ENCODE results near the gene WNT3A. TPM values are rescaled to one million over a fixed set of nuclear protein-coding genes. Genes with fewer than 3 reads are reported as not detected.

Gene WNT3A
- total and polyA plus RNA-seq, 2 of the 4 experiments (the other 2 are of a cell fraction) = not detected

DNA sequence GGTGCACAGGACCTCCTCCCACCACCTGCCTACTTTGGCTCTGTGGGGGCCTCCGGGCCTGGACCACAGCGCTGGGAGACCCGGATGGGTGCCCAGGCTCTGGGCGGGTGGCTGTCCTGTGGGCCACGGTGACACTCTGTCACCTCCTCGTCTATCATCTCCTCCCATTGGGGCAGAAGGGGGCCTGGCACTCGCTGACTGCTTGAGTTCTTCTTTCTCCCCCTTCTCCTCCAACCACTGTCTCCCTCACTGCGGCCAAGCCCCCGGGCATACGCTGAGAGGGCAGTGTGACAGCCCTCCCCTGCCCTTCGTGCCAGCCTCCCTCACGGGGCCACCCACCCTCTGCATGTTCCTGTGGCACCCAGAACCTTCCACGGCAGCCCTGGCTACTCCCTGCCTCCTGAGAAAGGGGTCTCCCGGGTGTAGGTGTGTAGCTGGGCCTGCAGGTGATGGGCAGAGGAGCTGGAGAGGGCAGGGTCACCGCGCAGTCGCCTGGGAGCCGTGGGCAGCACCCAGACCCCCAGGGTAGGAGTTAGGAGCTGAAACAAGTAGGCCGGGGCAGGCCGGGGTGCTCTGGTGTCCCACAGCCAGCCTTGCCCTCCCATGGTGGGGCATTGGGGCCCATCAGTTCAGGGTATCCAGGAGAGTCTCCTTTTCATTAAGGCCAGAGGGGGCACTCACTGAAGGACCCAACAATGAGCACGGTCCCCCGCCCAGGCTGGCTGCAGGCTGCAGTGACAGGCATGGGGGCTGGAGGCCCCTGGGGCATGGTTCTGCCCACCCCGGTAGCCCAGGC is 66.5 kb downstream of the WNT3A start:
- ChIA-PET CTCF (no interaction called here), POLR2A (ENCODE audit: unreplicated experiment) (no interaction called here)
- 66% methylated on average over 6 of the region's 23 CpGs; no CpG with 5 or more reads in 1 of the 2 experiments for WGBS, 2 experiments (ENCODE audit: extremely low coverage in 2 of 2, insufficient read length in 1 of 2)
- DNase-seq (no peak), ATAC-seq (ENCODE audit: low read depth) (no peak)
- Histone ChIP-seq H2AK5ac (ENCODE audit: low read depth, low read length) (no peak overlapping the region), H2BK120ac (ENCODE audit: low read depth, low read length) (no peak overlapping the region), H4K5ac (ENCODE audit: low read depth, low read length) (no peak overlapping the region), H3K4me1 (ENCODE audit: control insufficient read depth, insufficient read depth, low read length) (no peaks in the 10 kb centered on the region), H2AK9ac (replicated peaks; ENCODE audit: low read depth, low read length, poor library complexity) (peak overlapping the region; percentile 16), H3K4ac (ENCODE audit: low read depth, low read length) (no peak overlapping the region), H2BK15ac (ENCODE audit: low read depth, low read length) (no peak overlapping the region), H3K9me3 (ENCODE audit: control insufficient read depth, insufficient read depth, low read length) (no peaks in the 10 kb centered on the region), H2BK20ac (ENCODE audit: low read depth, low read length) (no peak overlapping the region), H3K79me1 (ENCODE audit: low read depth in 1 of 2, low read length in 2 of 2) (0 out of 4 replicates have a peak, but pooled peaks cover 0 to 3% of the 10 kb centered on the region in 2 experiments), H3K18ac (ENCODE audit: low read depth, low read length) (no peak overlapping the region), H3K9ac (ENCODE audit: low read depth, low read length) (no peak overlapping the region), H3K36me3 (ENCODE audit: control insufficient read depth, insufficient read depth, low read length) (no peaks in the 10 kb centered on the region), H4K20me1 (ENCODE audit: insufficient read depth, low read length) (peaks cover 17% of the 10 kb centered on the region), H3K27ac (ENCODE audit: insufficient read depth, low read length) (no peak overlapping the region), H3K4me2 (ENCODE audit: low read depth, low read length) (no peak overlapping the region), H4K8ac (ENCODE audit: low read depth in 2 of 2, low read length in 2 of 2) (no peak overlapping the region), H3K56ac (ENCODE audit: extremely low read depth, insufficient read depth, low read length) (no peak overlapping the region), H3K14ac (replicated peaks; ENCODE audit: low read depth, low read length) (no peak overlapping the region), H3K9me1 (ENCODE audit: insufficient read depth, low read length) (no peaks in the 10 kb centered on the region), H4K91ac (ENCODE audit: insufficient read depth, low read depth, low read length) (no peak overlapping the region), H3K27me3 (ENCODE audit: control insufficient read depth, insufficient read depth, low read length) (peaks cover 16% of the 10 kb centered on the region), H3K23ac (ENCODE audit: low read depth, low read length) (no peak overlapping the region), H3K4me3 (ENCODE audit: insufficient read depth, low read depth, low read length) (no peak overlapping the region), H2AFZ (replicated peaks; ENCODE audit: low read length, poor library complexity) (no peak overlapping the region), H2BK5ac (ENCODE audit: low read depth, low read length, poor library complexity, severe bottlenecking) (no peak overlapping the region)
- dilution Hi-C loops (cut with HindIII; ENCODE audit: low sequenced_read_pairs, unreplicated experiment) = no loop called here
- TF ChIP-seq BHLHE40 (IDR thresholded peaks at IDR 0.05; ENCODE audit: low read depth, low read length) (no peak), MAFK (IDR thresholded peaks at IDR 0.05; ENCODE audit: low read depth, low read length) (no peak), MXI1 (IDR thresholded peaks at IDR 0.05; ENCODE audit: borderline replicate concordance, low read depth, low read length) (no peak), RFX5 (IDR thresholded peaks at IDR 0.05; ENCODE audit: low read depth, low read length) (no peak), RAD21 (IDR thresholded peaks at IDR 0.05; ENCODE audit: low read length) (no peak), CHD1 (IDR thresholded peaks at IDR 0.05; ENCODE audit: low read depth, low read length) (no peak), MAZ (IDR thresholded peaks at IDR 0.05; ENCODE audit: borderline replicate concordance, low read depth, low read length) (no peak), CEBPB (IDR thresholded peaks at IDR 0.05; ENCODE audit: low read depth, low read length) (no peak)
- TF ChIP-seq, protein P1, sequence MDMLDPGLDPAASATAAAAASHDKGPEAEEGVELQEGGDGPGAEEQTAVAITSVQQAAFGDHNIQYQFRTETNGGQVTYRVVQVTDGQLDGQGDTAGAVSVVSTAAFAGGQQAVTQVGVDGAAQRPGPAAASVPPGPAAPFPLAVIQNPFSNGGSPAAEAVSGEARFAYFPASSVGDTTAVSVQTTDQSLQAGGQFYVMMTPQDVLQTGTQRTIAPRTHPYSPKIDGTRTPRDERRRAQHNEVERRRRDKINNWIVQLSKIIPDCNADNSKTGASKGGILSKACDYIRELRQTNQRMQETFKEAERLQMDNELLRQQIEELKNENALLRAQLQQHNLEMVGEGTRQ (IDR thresholded peaks at IDR 0.05; ENCODE audit: low read depth, low read length) = no peak
- no TSS peak for BruUV-seq (replicated peaks)
- in situ Hi-C loops (cut with MboI; ENCODE audit: low sequenced_read_pairs) = no loop called here
- intact Hi-C loops (cut with micrococcal nuclease) = no loop called here
